ENCODE measurements around the gene SMIM23. TPM values are rescaled to one million over a fixed set of nuclear protein-coding genes. Genes with fewer than 3 reads are reported as not detected.

Gene SMIM23
- total RNA-seq, 1 donor, result not detected

DNA sequence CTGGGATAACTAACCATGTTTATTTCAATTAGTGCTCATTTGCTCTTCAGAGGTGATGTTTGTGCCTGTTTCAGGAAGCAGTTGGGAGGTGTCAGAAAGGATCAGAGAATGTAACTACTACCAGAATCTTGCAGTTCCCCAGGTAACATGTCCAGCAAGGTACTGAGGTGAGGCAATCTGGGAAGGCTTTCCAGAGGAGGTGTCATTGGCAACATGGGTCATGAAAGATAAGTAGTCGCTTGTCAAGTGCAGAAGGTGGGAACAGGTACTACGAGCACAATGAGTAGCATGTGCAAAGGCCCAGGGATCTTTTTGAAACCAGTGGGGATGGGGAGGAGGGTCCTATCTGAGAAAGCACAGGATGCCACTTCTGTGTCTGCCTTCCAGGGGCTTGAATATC is 4.8 kb downstream of the SMIM23 start:
- H3K27me3 ChIP-seq (ENCODE audit: insufficient read depth, low read length), result no peaks in the 10 kb centered on the region
- H3K4me1 ChIP-seq (ENCODE audit: insufficient read depth, low read length), result no peaks in the 10 kb centered on the region
- no peak overlapping the region for H3K4me3 ChIP-seq (ENCODE audit: low read length)
- H3K9me3 ChIP-seq (ENCODE audit: low read depth, low read length), result no peaks in the 10 kb centered on the region

DNA sequence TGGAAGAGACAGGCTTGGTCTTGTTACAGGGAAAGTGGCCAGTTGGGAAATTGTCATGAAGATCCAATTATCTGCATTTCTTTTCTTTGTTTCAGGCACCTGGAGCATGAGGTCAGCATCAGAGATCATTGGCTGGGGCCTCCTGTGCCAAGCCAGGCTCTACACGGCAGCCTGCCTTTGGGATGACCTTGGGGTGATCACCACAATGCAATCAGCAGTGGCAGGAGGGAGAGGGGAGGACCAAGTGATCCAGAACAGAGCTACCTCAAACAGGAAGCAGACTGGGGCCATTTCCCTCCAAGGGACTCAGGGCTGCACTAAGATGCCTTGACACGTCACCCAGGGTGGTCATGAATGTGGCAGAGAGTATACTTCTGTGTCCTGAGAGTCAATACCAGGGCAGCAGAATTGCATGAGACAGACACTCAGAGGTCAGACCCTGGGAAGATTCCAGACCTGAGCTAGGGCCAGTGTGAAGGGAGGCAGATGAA is 8.9 kb downstream of the SMIM23 start:
- H3K9me3 ChIP-seq (ENCODE audit: low read depth, low read length), result no peaks in the 10 kb centered on the region
- H3K4me3 ChIP-seq (ENCODE audit: low read length), result no peak overlapping the region
- H3K27me3 ChIP-seq (ENCODE audit: insufficient read depth, low read length), result no peaks in the 10 kb centered on the region
- H3K4me1 ChIP-seq (ENCODE audit: insufficient read depth, low read length), result peaks cover 4% of the 10 kb centered on the region

DNA sequence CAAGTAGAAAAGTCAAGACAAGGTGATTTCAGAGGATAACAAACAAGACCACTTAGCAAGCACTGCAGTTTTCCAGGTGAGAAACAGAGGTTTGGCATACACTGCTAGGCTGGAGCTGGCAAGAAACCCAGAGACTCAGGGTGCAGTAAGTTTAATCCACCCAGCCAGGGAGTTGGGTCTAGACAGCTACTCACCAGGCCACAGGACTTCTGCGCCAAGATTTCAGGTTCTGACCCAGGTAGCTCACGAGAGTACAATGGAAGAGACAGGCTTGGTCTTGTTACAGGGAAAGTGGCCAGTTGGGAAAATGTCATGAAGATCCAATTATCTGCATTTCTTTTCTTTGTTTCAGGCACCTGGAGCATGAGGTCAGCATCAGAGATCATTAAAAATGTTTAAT is 9.8 kb downstream of the SMIM23 start:
- no peaks in the 10 kb centered on the region for H3K27me3 ChIP-seq (ENCODE audit: insufficient read depth, low read length)
- no peak overlapping the region for H3K4me3 ChIP-seq (ENCODE audit: low read length)
- H3K9me3 ChIP-seq (ENCODE audit: low read depth, low read length), result no peaks in the 10 kb centered on the region
- H3K4me1 ChIP-seq (ENCODE audit: insufficient read depth, low read length), result peaks cover 4% of the 10 kb centered on the region

DNA sequence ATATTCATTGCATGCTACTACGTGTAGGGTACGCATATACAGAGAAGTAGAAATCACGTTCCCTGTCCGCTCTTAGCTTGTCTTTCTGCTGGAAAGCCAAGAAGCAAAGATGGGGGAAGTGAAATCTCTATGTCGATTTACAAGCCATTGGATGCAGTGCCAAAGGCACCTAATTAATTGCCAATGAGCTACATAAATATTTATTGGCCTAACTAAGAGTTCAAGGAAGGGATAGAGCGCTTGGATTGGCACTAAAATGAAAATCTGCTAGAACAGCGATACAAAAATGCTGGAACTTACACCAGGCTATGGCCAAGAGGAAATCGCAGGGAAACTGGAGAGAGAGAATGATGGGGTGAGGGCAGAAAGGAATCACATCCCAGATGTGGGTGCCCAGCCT is 10.8 kb downstream of the SMIM23 start:
- H3K9me3 ChIP-seq (ENCODE audit: low read depth, low read length), result no peaks in the 10 kb centered on the region
- H3K4me1 ChIP-seq (ENCODE audit: insufficient read depth, low read length), result peaks cover 4% of the 10 kb centered on the region
- H3K4me3 ChIP-seq (ENCODE audit: low read length), result no peak overlapping the region
- H3K27me3 ChIP-seq (ENCODE audit: insufficient read depth, low read length), result no peaks in the 10 kb centered on the region

DNA sequence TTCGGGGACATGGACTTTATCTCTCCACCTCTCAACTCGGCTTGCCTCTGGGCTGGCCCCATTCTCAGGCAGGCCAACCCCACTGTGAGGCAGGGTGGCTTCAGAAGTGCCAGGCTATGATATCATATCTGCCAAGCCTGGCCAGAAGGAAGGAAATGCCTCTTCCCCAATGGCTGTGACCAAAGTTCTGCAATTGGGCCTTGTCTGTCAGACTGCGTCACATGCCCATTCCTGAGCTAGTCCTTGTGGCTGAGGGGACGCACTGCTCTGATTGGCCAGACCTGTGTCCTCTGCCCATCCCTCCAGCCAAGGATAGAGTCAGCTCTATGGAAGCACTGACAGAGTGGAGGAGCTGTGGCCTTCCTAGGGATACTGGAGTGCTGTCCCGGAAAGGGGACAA is 11.9 kb downstream of the SMIM23 start:
- no peaks in the 10 kb centered on the region for H3K27me3 ChIP-seq (ENCODE audit: insufficient read depth, low read length)
- H3K4me1 ChIP-seq (ENCODE audit: insufficient read depth, low read length), result peaks cover 4% of the 10 kb centered on the region
- no peaks in the 10 kb centered on the region for H3K9me3 ChIP-seq (ENCODE audit: low read depth, low read length)
- H3K4me3 ChIP-seq (ENCODE audit: low read length), result no peak overlapping the region

DNA sequence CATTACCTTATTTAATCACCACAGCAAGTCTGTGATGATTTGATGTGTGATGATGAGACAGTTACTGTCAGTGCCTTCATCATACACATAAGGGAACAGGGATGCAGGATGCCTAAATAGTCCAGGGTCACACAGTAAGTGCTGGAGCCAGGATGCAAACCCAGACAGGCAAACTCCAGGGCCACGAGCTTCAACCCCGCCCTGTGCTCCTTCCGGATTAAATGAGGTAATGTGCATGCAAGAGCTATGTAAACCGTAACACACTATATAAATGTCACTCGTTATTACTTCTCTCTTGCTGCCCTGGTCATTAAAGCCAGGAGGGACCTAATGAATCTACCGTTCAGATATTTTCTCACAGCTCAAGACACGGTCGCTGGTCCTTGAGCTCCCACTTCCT is 12.8 kb downstream of the SMIM23 start:
- Histone ChIP-seq H3K27me3 (ENCODE audit: insufficient read depth, low read length) (no peaks in the 10 kb centered on the region), H3K4me3 (ENCODE audit: low read length) (no peak overlapping the region), H3K9me3 (ENCODE audit: low read depth, low read length) (no peaks in the 10 kb centered on the region), H3K4me1 (ENCODE audit: insufficient read depth, low read length) (peaks cover 4% of the 10 kb centered on the region)

DNA sequence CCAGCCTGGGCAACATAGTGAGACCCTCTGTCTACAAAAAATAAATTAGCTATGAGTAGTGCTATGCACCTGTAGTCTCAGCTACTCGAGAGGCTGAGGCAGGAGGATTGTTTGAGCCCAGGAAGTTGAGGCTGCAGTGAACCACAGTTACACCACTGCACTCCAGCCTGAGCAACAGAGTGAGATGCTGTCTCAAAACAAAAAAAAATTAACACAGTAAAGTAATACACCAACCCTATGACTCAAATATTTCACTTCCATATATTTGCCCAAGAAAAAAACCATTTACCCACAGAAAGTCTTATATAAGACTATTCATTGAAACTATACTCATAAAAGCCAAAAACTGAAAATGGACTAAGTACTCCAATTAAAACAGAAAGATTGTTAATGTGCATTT is 16.2 kb downstream of the SMIM23 start:
- Histone ChIP-seq H3K4me3 (ENCODE audit: low read length) (no peak overlapping the region), H3K4me1 (ENCODE audit: insufficient read depth, low read length) (peaks cover 4% of the 10 kb centered on the region), H3K9me3 (ENCODE audit: low read depth, low read length) (no peaks in the 10 kb centered on the region), H3K27me3 (ENCODE audit: insufficient read depth, low read length) (peaks cover 10% of the 10 kb centered on the region)

DNA sequence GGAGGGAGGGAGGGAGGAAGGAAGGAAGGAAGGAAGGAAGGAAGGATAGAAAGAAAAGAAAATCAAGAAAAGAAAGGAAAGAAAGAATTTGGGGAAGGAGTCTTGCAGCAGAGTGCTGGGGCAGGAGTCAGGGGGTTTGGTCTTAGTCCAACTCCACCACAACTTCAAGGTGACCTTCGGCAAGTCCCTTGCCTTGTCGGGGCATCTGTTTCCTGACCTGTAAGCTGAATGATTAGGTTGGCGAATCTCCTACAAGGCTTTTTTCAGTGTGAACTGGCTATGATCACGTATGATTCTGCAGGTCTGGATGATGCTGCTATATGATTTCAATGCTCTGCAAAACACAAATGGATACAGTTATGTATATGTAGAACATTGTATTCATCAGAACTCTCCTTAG is 20.1 kb downstream of the SMIM23 start:
- H3K4me1 ChIP-seq (ENCODE audit: insufficient read depth, low read length), result no peaks in the 10 kb centered on the region
- H3K27me3 ChIP-seq (ENCODE audit: insufficient read depth, low read length), result peaks cover 25% of the 10 kb centered on the region
- no peaks in the 10 kb centered on the region for H3K9me3 ChIP-seq (ENCODE audit: low read depth, low read length)
- H3K4me3 ChIP-seq (ENCODE audit: low read length), result no peak overlapping the region

DNA sequence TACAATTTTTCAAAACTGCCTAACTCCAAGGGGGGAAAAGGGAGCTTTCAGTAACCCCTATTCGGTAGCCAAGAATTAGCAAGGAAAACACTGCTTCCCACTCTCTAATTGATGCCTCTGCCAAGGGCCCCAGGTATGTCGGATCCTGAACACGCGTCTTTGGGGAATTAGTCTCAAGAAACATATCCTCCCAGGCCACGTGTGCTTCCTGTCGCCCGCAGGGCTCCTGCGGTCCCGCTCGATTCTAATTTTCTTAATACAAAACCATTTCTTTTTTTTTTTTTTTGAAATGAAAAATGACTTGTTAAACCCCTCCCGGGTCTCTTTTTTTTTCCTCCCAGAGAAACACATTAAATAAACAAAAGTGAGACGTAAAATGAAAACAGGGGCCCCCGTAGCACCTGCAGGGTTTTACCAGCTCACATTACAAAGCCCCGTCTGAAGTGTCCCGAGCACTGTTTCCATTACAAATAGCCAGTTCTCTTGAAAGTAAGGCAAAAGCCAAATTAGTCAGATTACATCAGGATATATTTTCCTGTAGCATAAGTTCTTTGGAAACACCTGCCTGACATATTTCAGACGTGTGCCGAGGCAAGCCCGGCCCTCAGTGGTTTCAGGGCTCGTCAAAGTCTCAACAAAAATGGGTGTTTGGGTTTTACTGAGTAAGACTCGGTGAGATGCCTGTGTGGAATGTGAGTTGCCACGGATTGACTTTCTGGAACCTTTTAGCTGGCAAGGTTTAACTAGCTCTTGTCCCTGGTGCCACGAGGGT is 21.5 kb downstream of the SMIM23 start:
- peaks cover 25% of the 10 kb centered on the region for H3K27me3 ChIP-seq (ENCODE audit: insufficient read depth, low read length)
- H3K9me3 ChIP-seq (ENCODE audit: low read depth, low read length), result no peaks in the 10 kb centered on the region
- H3K4me1 ChIP-seq (ENCODE audit: insufficient read depth, low read length), result no peaks in the 10 kb centered on the region
- H3K4me3 ChIP-seq (ENCODE audit: low read length), result no peak overlapping the region

DNA sequence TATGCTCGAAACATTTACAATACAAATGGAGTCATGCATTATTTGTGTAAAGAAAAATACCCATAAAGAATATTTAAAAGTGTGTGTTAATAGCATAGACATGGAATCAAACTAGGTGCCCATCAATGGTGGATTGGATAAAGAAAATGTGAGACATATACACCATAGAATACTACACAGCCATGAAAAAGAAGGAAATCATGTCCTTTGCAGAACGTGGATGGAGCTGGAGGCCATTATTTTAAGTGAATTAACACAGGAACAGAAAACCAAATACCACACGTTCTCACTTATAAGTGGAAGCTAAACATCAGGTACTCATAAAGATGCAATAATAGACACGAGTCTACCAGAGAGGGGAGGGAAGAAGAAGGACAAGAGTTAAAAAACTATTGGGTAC is 22.8 kb downstream of the SMIM23 start:
- Histone ChIP-seq H3K27me3 (ENCODE audit: insufficient read depth, low read length) (peaks cover 25% of the 10 kb centered on the region), H3K4me3 (ENCODE audit: low read length) (no peak overlapping the region), H3K9me3 (ENCODE audit: low read depth, low read length) (no peaks in the 10 kb centered on the region), H3K4me1 (ENCODE audit: insufficient read depth, low read length) (no peaks in the 10 kb centered on the region)

DNA sequence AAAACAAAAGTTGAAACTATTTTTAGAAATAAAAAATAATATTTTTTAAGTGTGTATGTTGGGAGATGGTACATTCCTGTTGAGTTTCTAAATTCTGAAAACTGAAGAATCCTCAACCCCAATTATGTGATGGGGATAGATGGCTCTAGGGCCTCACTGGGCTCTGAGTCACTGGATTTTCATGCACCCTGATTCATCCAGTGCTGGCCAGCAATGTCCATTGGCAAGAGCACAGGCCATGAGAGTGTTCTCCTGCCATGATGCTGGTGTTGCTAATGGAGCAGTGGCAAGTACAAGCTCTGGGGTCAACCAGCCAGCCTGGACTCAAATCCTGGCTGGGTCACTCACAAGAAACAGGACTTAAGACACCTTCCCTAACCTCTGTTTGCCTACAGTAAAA is 23.3 kb downstream of the SMIM23 start:
- Histone ChIP-seq H3K9me3 (ENCODE audit: low read depth, low read length) (no peaks in the 10 kb centered on the region), H3K4me1 (ENCODE audit: insufficient read depth, low read length) (no peaks in the 10 kb centered on the region), H3K27me3 (ENCODE audit: insufficient read depth, low read length) (peaks cover 25% of the 10 kb centered on the region), H3K4me3 (ENCODE audit: low read length) (no peak overlapping the region)

DNA sequence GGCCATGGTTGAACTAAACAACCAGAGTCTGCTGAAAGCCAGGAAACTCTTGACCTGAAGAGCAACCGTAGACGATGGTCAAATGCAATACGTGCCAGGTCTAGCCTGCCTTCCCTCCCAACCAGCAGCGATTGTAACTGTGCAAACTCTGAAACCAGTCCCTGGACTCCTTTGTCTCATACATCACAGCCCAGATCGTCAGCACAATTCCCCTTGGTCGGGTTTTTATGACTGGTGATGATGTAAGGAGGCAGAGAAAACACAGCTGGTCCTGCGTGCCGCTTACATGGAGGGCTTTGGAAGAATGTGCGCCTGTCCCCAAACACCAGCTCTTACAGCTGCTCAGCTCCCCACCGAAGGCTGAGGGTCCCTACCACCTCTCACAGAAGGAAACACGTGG is 24.6 kb downstream of the SMIM23 start:
- H3K4me1 ChIP-seq (ENCODE audit: insufficient read depth, low read length), result no peaks in the 10 kb centered on the region
- H3K4me3 ChIP-seq (ENCODE audit: low read length), result no peak overlapping the region
- H3K9me3 ChIP-seq (ENCODE audit: low read depth, low read length), result no peaks in the 10 kb centered on the region
- H3K27me3 ChIP-seq (ENCODE audit: insufficient read depth, low read length), result peaks cover 25% of the 10 kb centered on the region

DNA sequence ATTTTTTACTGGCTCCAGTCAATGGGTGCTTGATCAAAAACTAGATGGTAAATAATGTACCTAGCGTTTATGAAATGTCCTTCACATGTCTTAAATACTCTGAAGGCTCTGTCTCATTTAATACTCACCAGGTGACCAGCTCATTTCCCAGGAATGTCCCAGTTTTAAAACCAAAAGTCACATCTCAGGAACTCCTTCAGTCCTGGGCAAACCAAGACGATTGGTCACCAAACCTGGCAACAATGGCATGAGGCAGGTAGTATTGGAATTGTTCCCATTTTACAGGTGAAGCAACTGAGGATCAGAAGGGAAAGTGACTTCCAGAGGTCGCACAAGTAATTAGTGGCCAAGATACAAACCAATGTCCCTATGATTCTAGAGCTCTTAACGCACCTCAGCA is 27.7 kb downstream of the SMIM23 start:
- H3K27me3 ChIP-seq (ENCODE audit: insufficient read depth, low read length), result peaks cover under 1% of the 10 kb centered on the region
- H3K9me3 ChIP-seq (ENCODE audit: low read depth, low read length), result no peaks in the 10 kb centered on the region
- H3K4me3 ChIP-seq (ENCODE audit: low read length), result no peak overlapping the region
- no peaks in the 10 kb centered on the region for H3K4me1 ChIP-seq (ENCODE audit: insufficient read depth, low read length)

DNA sequence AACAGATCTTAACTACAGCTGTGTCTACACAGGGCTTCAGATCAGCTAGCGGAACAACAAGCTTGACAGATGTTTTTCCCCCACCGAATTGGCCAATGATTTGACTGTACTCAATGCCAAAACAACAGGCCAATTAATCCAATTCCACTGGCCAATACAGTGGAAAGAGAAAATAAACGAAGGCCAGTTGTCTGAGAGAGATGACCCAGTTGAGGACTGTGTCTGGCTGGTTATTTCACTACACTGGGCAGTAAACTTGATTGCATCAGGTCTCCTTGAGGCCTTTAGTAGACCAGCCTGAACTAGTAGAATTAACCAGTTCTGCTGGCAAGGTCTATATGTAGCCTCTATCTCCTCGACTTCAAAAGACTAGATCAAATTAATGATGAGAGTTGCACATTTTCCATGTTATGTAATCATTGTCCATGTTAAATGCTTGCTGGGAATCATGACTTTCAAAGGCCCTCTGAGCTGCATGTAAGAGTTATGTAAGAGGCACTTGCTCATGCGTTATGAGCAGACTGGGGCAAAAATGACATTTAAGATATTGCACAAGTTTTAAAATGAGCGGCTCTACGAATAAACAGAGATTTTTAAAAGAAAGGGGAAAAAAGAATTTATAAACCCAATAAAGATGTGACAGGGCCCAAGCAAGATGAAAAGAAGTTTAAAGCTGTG is 28.3 kb downstream of the SMIM23 start:
- no peak overlapping the region for H3K4me3 ChIP-seq (ENCODE audit: low read length)
- H3K4me1 ChIP-seq (ENCODE audit: insufficient read depth, low read length), result no peaks in the 10 kb centered on the region
- no peaks in the 10 kb centered on the region for H3K27me3 ChIP-seq (ENCODE audit: insufficient read depth, low read length)
- H3K9me3 ChIP-seq (ENCODE audit: low read depth, low read length), result no peaks in the 10 kb centered on the region

DNA sequence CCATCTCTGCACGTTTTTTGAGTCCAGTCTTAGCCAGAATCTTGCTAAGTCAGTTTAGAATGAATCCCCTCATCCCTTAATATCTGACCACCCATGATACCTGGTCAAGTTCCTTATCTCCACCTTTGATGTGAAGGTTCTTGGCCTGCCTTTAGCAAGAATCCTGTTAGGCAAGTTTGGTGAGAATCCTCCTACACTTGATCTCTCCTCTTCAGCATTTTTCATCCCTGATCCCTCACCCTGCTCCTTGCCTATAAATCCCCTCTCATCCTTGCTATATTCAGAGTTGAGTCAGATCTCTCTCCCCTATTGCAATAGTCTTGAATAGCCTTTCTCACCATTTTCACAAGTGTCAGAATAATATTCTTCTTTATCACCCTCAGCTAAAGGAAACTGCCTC is 31.0 kb downstream of the SMIM23 start:
- Histone ChIP-seq H3K4me3 (ENCODE audit: low read length) (no peak overlapping the region), H3K27me3 (ENCODE audit: insufficient read depth, low read length) (no peaks in the 10 kb centered on the region), H3K4me1 (ENCODE audit: insufficient read depth, low read length) (no peaks in the 10 kb centered on the region), H3K9me3 (ENCODE audit: low read depth, low read length) (no peaks in the 10 kb centered on the region)

DNA sequence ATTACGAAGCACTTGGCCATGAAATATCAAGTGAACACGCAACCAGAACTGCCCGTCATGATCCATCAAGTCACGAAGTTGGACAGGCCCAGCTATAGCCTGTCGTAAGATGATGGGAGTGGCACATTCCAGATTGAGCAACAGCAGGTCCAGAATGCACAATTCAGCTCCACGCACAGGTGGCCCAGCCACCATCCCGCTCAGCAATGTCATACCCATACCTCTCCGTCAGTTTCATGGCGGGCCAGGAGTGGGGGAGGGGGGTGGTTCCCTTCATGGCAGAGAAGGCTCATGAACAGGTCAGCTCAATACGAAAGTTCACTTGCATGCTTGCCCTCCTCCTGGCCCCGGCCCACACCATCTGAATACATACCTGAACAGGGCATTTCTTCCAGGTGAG is 34.9 kb downstream of the SMIM23 start:
- no peaks in the 10 kb centered on the region for H3K9me3 ChIP-seq (ENCODE audit: low read depth, low read length)
- H3K27me3 ChIP-seq (ENCODE audit: insufficient read depth, low read length), result no peaks in the 10 kb centered on the region
- H3K4me1 ChIP-seq (ENCODE audit: insufficient read depth, low read length), result no peaks in the 10 kb centered on the region
- no peak overlapping the region for H3K4me3 ChIP-seq (ENCODE audit: low read length)
